GM10248 (cell line): ENCODE measurements around the gene PCED1B.

Experiments used
- CTCF ChIA-PET: fragments of 300-600 bp; sonication (Branson Sonifier 250); formaldehyde crosslinking; extraction: SDS; loops from one replicate; lab custom pipeline; 2021; ENCODE audit warnings: antibody characterized with exemption; lab: Yijun Ruan, JAX
- POLR2A ChIA-PET: fragments of 350-650 bp; sonication (Branson Sonifier 250); formaldehyde crosslinking; extraction: SDS; loops from one replicate; lab custom pipeline; 2020; ENCODE audit warnings: antibody characterized with exemption; lab: Yijun Ruan, JAX
- DNase-seq: peaks from one replicate; pipeline ENCODE4 v3.0.0; 2012; ENCODE audit errors: extremely low spot score
- CTCF ChIP-seq: IDR thresholded peaks from 2 replicates; pipeline ENCODE4 v1.5.1; 2012; ENCODE audit warnings: mild to moderate bottlenecking, low read depth; ENCODE audit errors: extremely low read depth, missing control alignments, control extremely low read depth

The PCED1B gene

DNA sequence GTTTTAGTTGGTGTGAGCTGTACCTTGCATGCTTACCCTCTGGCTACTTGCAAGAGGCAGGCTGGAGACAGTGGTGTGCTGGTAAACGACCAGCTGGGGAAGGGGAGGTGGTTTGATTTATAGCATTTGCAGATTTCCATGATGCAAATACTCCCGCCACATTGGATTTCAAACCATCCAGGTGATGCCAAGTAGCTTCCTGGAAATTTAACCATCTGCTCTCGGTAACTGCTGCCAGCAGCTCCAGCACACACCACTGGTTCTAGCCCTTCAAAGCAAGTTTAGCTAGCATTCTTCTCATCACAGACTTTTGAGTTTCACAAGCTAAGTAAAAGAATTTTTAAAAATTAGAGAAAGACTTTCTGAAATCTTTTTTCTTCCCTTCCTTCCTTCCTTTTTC, 104.8 kb downstream of the PCED1B start:
- no peak for TF ChIP-seq CTCF
- no peak for DNase-seq
- ChIA-PET CTCF (no interaction called here), POLR2A (interaction anchor here (0.6 kb wide), 1 partner anchor 253 kb away, joined by 3 read pairs; no protein-coding TSS in a partner anchor)

- ChIA-PET CTCF (no interaction called here), POLR2A (no interaction called here)
- no peak for TF ChIP-seq CTCF
- no peak for DNase-seq
Measured at GRCh38 chr12:47184813-47185212, 105.4 kb downstream of the PCED1B start.

GRCh38 chr12:47186246-47186645, 106.8 kb downstream of the PCED1B start:
- DNase-seq, result no peak
- ChIA-PET POLR2A (no interaction called here), CTCF (interaction anchor here (0.6 kb wide), 1 partner anchor 270 kb away, joined by 3 read pairs; no protein-coding TSS in a partner anchor)
- TF ChIP-seq CTCF, result no peak

GRCh38 chr12:47188576-47189441, 109.4 kb downstream of the PCED1B start:
- POLR2A ChIA-PET, result no interaction called here
- CTCF ChIA-PET, result interaction anchor here (0.7 to 0.8 kb wide), 2 partner anchors 19 to 23 kb away, joined by 3 to 4 read pairs; no protein-coding TSS in a partner anchor

GRCh38 chr12:47189728-47190127, 110.3 kb downstream of the PCED1B start:
- POLR2A ChIA-PET, result no interaction called here
- no peak for DNase-seq
- TF ChIP-seq CTCF, result no peak
- CTCF ChIA-PET, result no interaction called here

More at GRCh38 chr12:47188576-47189441, 109.4 kb downstream of the PCED1B start:
- DNase-seq, result no peak
- TF ChIP-seq CTCF, result no peak

DNA sequence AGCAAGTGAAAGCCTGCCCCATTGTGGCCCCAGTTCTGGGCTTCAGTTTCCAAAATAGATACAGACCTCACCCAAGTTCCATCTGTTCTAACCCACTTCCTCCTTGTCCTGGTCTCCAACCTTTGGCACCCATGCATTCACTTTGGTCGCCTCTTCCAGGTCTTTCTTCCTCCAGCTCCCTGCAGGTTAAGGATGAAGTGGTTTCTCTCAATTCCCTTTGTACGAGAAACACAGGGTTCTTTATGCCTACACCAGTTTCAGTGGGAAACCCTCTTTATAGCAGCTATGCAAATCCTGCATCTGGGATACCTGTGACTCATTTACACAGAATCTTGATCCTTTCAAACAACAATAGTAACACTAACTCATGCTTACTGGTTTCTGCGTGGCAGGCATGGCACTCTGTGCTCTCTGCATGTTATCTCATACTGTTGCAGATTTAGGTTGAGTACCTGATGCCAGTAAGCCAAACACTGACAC, 110.9 kb downstream of the PCED1B start:
- no peak for TF ChIP-seq CTCF
- CTCF ChIA-PET, result no interaction called here
- POLR2A ChIA-PET, result no interaction called here
- DNase-seq, result no peak
